ENCODE data around the gene PEX14.
A peak's percentile ranks its signal among the peaks of the same experiment; 100 is the strongest.

Gene PEX14

GRCh38 chr1:10637834-10638558 lies 163.2 kb downstream of the PEX14 start:
- DNase-seq = no peak

- no peak for DNase-seq
Observed at GRCh38 chr1:10638559-10639005, 163.8 kb downstream of the PEX14 start.

- no peak for DNase-seq
Observed at GRCh38 chr1:10639011-10639774, 164.4 kb downstream of the PEX14 start.

GRCh38 chr1:10639775-10640578 lies 165.2 kb downstream of the PEX14 start:
- peak; percentile 69 for DNase-seq

- no peak for DNase-seq
Observed at GRCh38 chr1:10640843-10641553, 166.2 kb downstream of the PEX14 start.

GRCh38 chr1:10641976-10642375 lies 167.2 kb downstream of the PEX14 start:
- DNase-seq = no peak

GRCh38 chr1:10642403-10643080 lies 167.8 kb downstream of the PEX14 start:
- no peak for DNase-seq

- no peak for DNase-seq
Observed at GRCh38 chr1:10643607-10644306, 169.0 kb downstream of the PEX14 start.

- no peak for DNase-seq
Observed at GRCh38 chr1:10644307-10645128, 169.8 kb downstream of the PEX14 start.

GRCh38 chr1:10646347-10646861 lies 171.7 kb downstream of the PEX14 start:
- DNase-seq = no peak

- no peak for DNase-seq
Observed at GRCh38 chr1:10647414-10648170, 172.8 kb downstream of the PEX14 start.

- DNase-seq = no peak
Observed at GRCh38 chr1:10648689-10649516, 174.2 kb downstream of the PEX14 start.

GRCh38 chr1:10649517-10650201 lies 174.9 kb downstream of the PEX14 start:
- DNase-seq = no peak

- no peak for DNase-seq
Observed at GRCh38 chr1:10650556-10651388, 176.0 kb downstream of the PEX14 start.

- no peak for DNase-seq
Observed at GRCh38 chr1:10651389-10651766, 176.6 kb downstream of the PEX14 start.

- DNase-seq = no peak
Observed at GRCh38 chr1:10651793-10652192, 177.0 kb downstream of the PEX14 start.

GRCh38 chr1:10652626-10653025 lies 177.9 kb downstream of the PEX14 start:
- DNase-seq = no peak
